ENCODE measurements around the gene NUDCD3.

GRCh38 chr7:44519546-44519945 lies 29.1 kb upstream of the NUDCD3 start:
- TF ChIP-seq CTCF (IDR thresholded peaks at IDR 0.05; ENCODE audit: insufficient read depth, low read length, poor library complexity, severe bottlenecking) (no peak), EZH2phosphoT487 (conservative IDR thresholded peaks at IDR 0.05; ENCODE audit: low read length) (no peak)

All from SU-DHL-6 (cell line).